HFFc6 (cell line): ENCODE results near the gene NTNG1. TPM values are rescaled to one million over a fixed set of nuclear protein-coding genes. Genes with fewer than 3 reads are reported as not detected.

ENCODE experiments used
- DNase-seq: peaks from one replicate; pipeline ENCODE4 v3.0.0-alpha.2; 2018
- H3K27ac Mint-ChIP-seq: 2 replicates; pipeline ENCODE4 v1.8.0; 2020; ENCODE audit warnings: mild to moderate bottlenecking, mixed read lengths
- H3K27me3 Mint-ChIP-seq: 2 replicates; pipeline ENCODE4 v1.8.0; 2021; ENCODE audit warnings: mild to moderate bottlenecking, moderate library complexity, mixed read lengths; ENCODE audit not compliant: insufficient read depth
- H3K36me3 Mint-ChIP-seq: 2 replicates; pipeline ENCODE4 v1.8.0; 2021; ENCODE audit warnings: low read depth, mixed read lengths
- H3K4me1 Mint-ChIP-seq: 2 replicates; pipeline ENCODE4 v1.8.0; 2020; ENCODE audit warnings: low read depth, mixed read lengths
- H3K4me3 Mint-ChIP-seq: 2 replicates; pipeline ENCODE4 v1.8.0; 2020; ENCODE audit warnings: mild to moderate bottlenecking, moderate library complexity, mixed read lengths
- H3K9me3 Mint-ChIP-seq: 2 replicates; pipeline ENCODE4 v1.8.0; 2020; ENCODE audit warnings: mild to moderate bottlenecking, mixed read lengths
- CTCF ChIP-seq: fragments of 200-600 bp; sonication (generic); IDR thresholded peaks from 2 replicates; pipeline ENCODE4 v1.5.0; 2021; ENCODE audit warnings: antibody characterized with exemption, mild to moderate bottlenecking
- total RNA-seq, 6 experiments: library from RNA; stranded (reverse); fragmentation: NEBNext Ultra II Directional; extraction: Animal tissue kit (Norgen Biotek cat#: 25700); gene quantifications; 2 replicates in 1 of 6; 3 replicates in 5 of 6; pipeline ENCODE4 v1.2.3, GENCODE V29; 2021

NTNG1 gene
- total RNA-seq, 6 experiments from 2014 or later, result 1.3 to 8.0 (median 2.2) TPM

GRCh38 chr1:107457989-107458388 is 317.1 kb downstream of the NTNG1 start:
- no peak for TF ChIP-seq CTCF
- Mint-ChIP-seq H3K4me3 (no peak overlapping the region), H3K4me1 (no peaks in the 10 kb centered on the region), H3K27ac (no peak overlapping the region), H3K36me3 (no peaks in the 10 kb centered on the region), H3K9me3 (peaks cover 17% of the 10 kb centered on the region), H3K27me3 (no peaks in the 10 kb centered on the region)
- no peak for DNase-seq

- Mint-ChIP-seq H3K27ac (no peak overlapping the region), H3K9me3 (peaks cover 12% of the 10 kb centered on the region), H3K36me3 (no peaks in the 10 kb centered on the region), H3K4me3 (no peak overlapping the region), H3K27me3 (no peaks in the 10 kb centered on the region), H3K4me1 (no peaks in the 10 kb centered on the region)
- DNase-seq, result no peak
- no peak for TF ChIP-seq CTCF
Observed at GRCh38 chr1:107459204-107459904, 318.5 kb downstream of the NTNG1 start.

GRCh38 chr1:107460035-107460434 is 319.2 kb downstream of the NTNG1 start:
- Mint-ChIP-seq H3K4me1 (no peaks in the 10 kb centered on the region), H3K27ac (no peak overlapping the region), H3K4me3 (no peak overlapping the region), H3K27me3 (no peaks in the 10 kb centered on the region; the same call in 1 of the 2 replicates), H3K9me3 (peaks cover 9% of the 10 kb centered on the region), H3K36me3 (no peaks in the 10 kb centered on the region)
- no peak for TF ChIP-seq CTCF
- DNase-seq, result no peak

GRCh38 chr1:107464827-107465226 is 324.0 kb downstream of the NTNG1 start:
- Mint-ChIP-seq H3K9me3 (peaks cover 26% of the 10 kb centered on the region), H3K27me3 (no peaks in the 10 kb centered on the region; the same call in 1 of the 2 replicates), H3K4me1 (no peaks in the 10 kb centered on the region), H3K27ac (no peak overlapping the region), H3K36me3 (no peaks in the 10 kb centered on the region), H3K4me3 (no peak overlapping the region)
- TF ChIP-seq CTCF, result no peak
- DNase-seq, result no peak

- TF ChIP-seq CTCF, result no peak
- Mint-ChIP-seq H3K9me3 (peaks cover 25% of the 10 kb centered on the region), H3K36me3 (no peaks in the 10 kb centered on the region), H3K27ac (no peak overlapping the region), H3K4me1 (no peaks in the 10 kb centered on the region), H3K4me3 (no peak overlapping the region), H3K27me3 (no peaks in the 10 kb centered on the region; the same call in 1 of the 2 replicates)
- DNase-seq, result no peak
Observed at GRCh38 chr1:107467286-107467685, 326.4 kb downstream of the NTNG1 start.
